Measurements from ENCODE around the gene TJAP1.
"Not testable (repeated sequence)": the region's sequence is repeated elsewhere in the genome, so short reads cannot be mapped to it uniquely, and the experiment has no call there.

Gene TJAP1

DNA sequence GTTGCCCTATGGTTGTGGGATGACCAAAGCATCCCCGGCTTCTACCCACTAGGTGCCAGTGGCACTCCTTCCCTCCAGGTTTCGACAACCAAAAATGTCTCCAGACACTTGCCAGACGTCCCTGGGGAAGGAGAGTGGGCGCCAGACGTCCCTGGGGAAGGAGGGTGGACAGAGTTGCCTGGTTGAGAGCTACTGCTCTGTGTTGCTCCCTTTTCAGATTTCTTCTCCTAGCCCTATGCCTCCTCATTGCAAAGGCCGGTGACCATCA is 19.7 kb downstream of the TJAP1 start:
- no peak overlapping the region for H3K27ac Mint-ChIP-seq
- no peaks in the 10 kb centered on the region for H3K9me3 Mint-ChIP-seq
- H3K4me1 Mint-ChIP-seq (ENCODE audit: low read depth), result peaks cover 6% of the 10 kb centered on the region
- DNase-seq (ENCODE audit: low spot score), result no peak
- H3K36me3 Mint-ChIP-seq (ENCODE audit: low read depth), result peaks cover 8% of the 10 kb centered on the region
- no peak overlapping the region for H3K4me3 Mint-ChIP-seq
- no peaks in the 10 kb centered on the region for H3K27me3 Mint-ChIP-seq (ENCODE audit: low read depth)

- Mint-ChIP-seq H3K27me3 (ENCODE audit: low read depth) (no peaks in the 10 kb centered on the region), H3K36me3 (ENCODE audit: low read depth) (peaks cover 8% of the 10 kb centered on the region), H3K27ac (no peak overlapping the region), H3K4me3 (no peak overlapping the region), H3K9me3 (no peaks in the 10 kb centered on the region), H3K4me1 (ENCODE audit: low read depth) (peaks cover 6% of the 10 kb centered on the region)
- no peak for DNase-seq (ENCODE audit: low spot score)
Measured at GRCh38 chr6:43497689-43498088, 20.3 kb downstream of the TJAP1 start.

GRCh38 chr6:43498291-43498690 is 20.9 kb downstream of the TJAP1 start:
- not testable (repeated sequence) for DNase-seq (ENCODE audit: low spot score); H3K4me1 Mint-ChIP-seq (ENCODE audit: low read depth); H3K27me3 Mint-ChIP-seq (ENCODE audit: low read depth); H3K9me3 Mint-ChIP-seq; H3K4me3 Mint-ChIP-seq; H3K36me3 Mint-ChIP-seq (ENCODE audit: low read depth); H3K27ac Mint-ChIP-seq

DNA sequence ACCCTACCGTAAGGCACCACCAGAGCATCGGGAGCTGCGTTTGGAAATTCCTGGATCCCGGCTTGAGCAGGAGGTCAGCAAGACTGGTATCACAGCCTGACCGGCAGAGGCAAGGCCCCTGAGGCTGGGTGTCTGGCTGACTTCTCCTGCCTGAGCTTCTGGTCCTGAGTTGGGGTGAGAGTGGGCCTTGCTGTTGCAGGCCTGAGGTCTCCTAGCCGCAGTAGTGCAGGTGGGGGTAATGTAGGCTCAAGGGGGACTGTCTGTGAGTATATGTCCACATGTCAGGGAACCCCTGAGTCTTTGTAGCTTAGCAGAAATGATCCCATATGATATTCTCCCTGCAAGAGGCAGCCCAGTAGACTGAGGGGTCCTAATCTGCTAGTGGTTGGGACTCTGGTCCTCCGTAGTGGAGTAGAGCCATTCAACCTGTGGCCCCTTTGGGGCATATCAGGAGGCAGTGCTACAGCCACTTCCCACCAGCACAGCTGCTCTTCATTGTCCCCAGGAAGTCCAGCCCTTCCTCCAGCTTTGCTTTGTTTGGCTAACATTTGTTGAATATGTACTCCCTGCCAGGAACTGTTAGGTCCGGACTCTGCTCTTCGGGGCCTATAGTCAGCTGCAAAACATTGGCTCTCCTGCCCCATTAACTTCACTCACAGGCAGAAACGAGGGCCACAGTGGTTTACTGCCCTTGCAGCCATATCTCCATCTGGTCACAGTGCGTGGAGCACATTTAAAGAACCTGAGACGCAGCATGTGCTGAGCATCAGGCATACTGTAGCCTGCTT is 21.9 kb downstream of the TJAP1 start:
- no peak overlapping the region for H3K27ac Mint-ChIP-seq
- no peak overlapping the region for H3K4me3 Mint-ChIP-seq

DNA sequence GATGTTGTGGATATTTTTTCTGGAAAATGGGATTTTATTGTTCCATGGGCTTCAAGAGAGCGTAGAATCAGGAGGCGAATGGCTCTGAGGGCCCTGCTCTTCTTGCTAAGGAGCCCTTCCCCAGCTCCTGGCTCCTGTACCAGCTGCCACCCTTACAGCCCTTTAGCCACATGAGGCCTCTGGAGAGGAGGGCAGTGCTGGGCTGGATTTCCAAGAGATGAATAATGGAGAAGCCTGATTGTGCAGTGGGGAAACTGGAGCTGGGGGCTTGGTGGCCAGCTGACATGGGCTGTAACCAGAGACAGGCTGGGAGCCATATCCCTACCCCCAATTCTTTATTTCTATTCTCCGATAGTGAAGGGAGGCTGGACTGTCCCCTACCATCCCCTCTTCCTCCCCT is 23.6 kb downstream of the TJAP1 start:
- no peak overlapping the region for H3K27ac Mint-ChIP-seq
- DNase-seq (ENCODE audit: low spot score), result no peak
- H3K9me3 Mint-ChIP-seq, result no peaks in the 10 kb centered on the region
- H3K27me3 Mint-ChIP-seq (ENCODE audit: low read depth), result no peaks in the 10 kb centered on the region
- H3K4me1 Mint-ChIP-seq (ENCODE audit: low read depth), result no peaks in the 10 kb centered on the region
- H3K36me3 Mint-ChIP-seq (ENCODE audit: low read depth), result peaks cover 16% of the 10 kb centered on the region
- H3K4me3 Mint-ChIP-seq, result no peak overlapping the region

More for the DNA sequence above, 21.9 kb downstream of the TJAP1 start:
- no peaks in the 10 kb centered on the region for H3K9me3 Mint-ChIP-seq
- peaks cover 6% of the 10 kb centered on the region for H3K4me1 Mint-ChIP-seq (ENCODE audit: low read depth)
- peaks cover 12% of the 10 kb centered on the region for H3K36me3 Mint-ChIP-seq (ENCODE audit: low read depth)
- no peaks in the 10 kb centered on the region for H3K27me3 Mint-ChIP-seq (ENCODE audit: low read depth)
- DNase-seq (ENCODE audit: low spot score), result no peak

GRCh38 chr6:43502666-43503065 is 25.3 kb downstream of the TJAP1 start:
- H3K36me3 Mint-ChIP-seq (ENCODE audit: low read depth), result peaks cover 21% of the 10 kb centered on the region
- no peak overlapping the region for H3K27ac Mint-ChIP-seq

GRCh38 chr6:43503443-43503842 is 26.1 kb downstream of the TJAP1 start:
- no peaks in the 10 kb centered on the region for H3K9me3 Mint-ChIP-seq
- no peak overlapping the region for H3K4me3 Mint-ChIP-seq
- peaks cover 3% of the 10 kb centered on the region for H3K4me1 Mint-ChIP-seq (ENCODE audit: low read depth)
- H3K27me3 Mint-ChIP-seq (ENCODE audit: low read depth), result peaks cover 10% of the 10 kb centered on the region
- DNase-seq (ENCODE audit: low spot score), result no peak
- H3K36me3 Mint-ChIP-seq (ENCODE audit: low read depth), result peaks cover 21% of the 10 kb centered on the region
- no peak overlapping the region for H3K27ac Mint-ChIP-seq

More at GRCh38 chr6:43502666-43503065, 25.3 kb downstream of the TJAP1 start:
- H3K4me1 Mint-ChIP-seq (ENCODE audit: low read depth), result peaks cover 3% of the 10 kb centered on the region
- no peaks in the 10 kb centered on the region for H3K9me3 Mint-ChIP-seq
- H3K27me3 Mint-ChIP-seq (ENCODE audit: low read depth), result peaks cover 3% of the 10 kb centered on the region
- no peak overlapping the region for H3K4me3 Mint-ChIP-seq
- DNase-seq (ENCODE audit: low spot score), result no peak

- Mint-ChIP-seq H3K27me3 (ENCODE audit: low read depth) (peaks cover 19% of the 10 kb centered on the region), H3K27ac (no peak overlapping the region), H3K4me3 (no peak overlapping the region), H3K9me3 (no peaks in the 10 kb centered on the region), H3K36me3 (ENCODE audit: low read depth) (peaks cover 19% of the 10 kb centered on the region), H3K4me1 (ENCODE audit: low read depth) (peaks cover 10% of the 10 kb centered on the region)
- DNase-seq (ENCODE audit: low spot score), result no peak
Measured at GRCh38 chr6:43504756-43505593, 27.6 kb downstream of the TJAP1 start.

DNA sequence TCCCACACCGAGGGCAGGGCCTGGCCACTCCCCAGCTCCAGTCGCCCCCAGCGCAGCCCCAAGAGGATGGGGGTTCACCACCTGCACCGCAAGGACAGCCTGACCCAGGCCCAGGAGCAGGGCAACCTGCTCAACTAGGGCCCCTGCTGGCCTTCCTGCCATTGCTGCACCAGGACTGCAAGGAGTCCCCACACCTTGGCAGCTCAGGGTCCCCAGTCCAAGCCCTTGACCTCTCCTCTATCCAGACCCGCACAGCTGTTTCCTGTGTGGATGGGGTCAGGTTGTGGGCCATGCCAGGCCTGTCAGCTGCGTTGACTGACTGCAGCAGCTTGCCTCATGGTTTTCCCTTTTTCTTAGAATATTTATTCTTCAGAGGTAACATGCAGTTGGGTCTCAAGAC is 28.3 kb downstream of the TJAP1 start:
- H3K27ac Mint-ChIP-seq, result no peak overlapping the region
- H3K9me3 Mint-ChIP-seq, result no peaks in the 10 kb centered on the region
- H3K36me3 Mint-ChIP-seq (ENCODE audit: low read depth), result peaks cover 19% of the 10 kb centered on the region
- no peak overlapping the region for H3K4me3 Mint-ChIP-seq
- peaks cover 10% of the 10 kb centered on the region for H3K4me1 Mint-ChIP-seq (ENCODE audit: low read depth)
- peaks cover 19% of the 10 kb centered on the region for H3K27me3 Mint-ChIP-seq (ENCODE audit: low read depth)
- no peak for DNase-seq (ENCODE audit: low spot score)

DNA sequence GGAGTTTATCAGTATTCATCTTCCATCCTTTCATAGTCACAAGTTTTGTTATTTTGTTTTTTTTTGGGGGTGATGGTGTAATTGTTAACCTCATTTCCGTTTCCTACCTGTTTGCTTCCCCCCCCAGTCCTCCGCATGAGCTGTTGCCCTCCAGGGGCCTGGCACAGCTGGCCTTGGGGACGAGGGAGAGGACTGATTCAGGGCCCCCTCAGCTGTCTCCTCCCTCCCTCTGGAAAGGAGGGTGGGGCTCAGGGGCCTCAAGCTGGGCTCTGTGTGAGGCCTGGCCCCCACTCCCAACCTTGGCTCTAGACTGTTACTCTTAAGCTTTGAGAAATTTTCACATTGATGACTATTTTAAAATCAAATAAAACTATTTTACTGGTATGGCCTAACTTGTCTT is 28.8 kb downstream of the TJAP1 start:
- Mint-ChIP-seq H3K4me1 (ENCODE audit: low read depth) (peaks cover 10% of the 10 kb centered on the region), H3K27me3 (ENCODE audit: low read depth) (peaks cover 19% of the 10 kb centered on the region), H3K4me3 (no peak overlapping the region), H3K36me3 (ENCODE audit: low read depth) (peaks cover 22% of the 10 kb centered on the region), H3K9me3 (no peaks in the 10 kb centered on the region), H3K27ac (peak overlapping the region; percentile 14)
- no peak for DNase-seq (ENCODE audit: low spot score)

- no peak overlapping the region for H3K4me3 Mint-ChIP-seq
Measured at GRCh38 chr6:43506667-43507471, 29.5 kb downstream of the TJAP1 start.

DNA sequence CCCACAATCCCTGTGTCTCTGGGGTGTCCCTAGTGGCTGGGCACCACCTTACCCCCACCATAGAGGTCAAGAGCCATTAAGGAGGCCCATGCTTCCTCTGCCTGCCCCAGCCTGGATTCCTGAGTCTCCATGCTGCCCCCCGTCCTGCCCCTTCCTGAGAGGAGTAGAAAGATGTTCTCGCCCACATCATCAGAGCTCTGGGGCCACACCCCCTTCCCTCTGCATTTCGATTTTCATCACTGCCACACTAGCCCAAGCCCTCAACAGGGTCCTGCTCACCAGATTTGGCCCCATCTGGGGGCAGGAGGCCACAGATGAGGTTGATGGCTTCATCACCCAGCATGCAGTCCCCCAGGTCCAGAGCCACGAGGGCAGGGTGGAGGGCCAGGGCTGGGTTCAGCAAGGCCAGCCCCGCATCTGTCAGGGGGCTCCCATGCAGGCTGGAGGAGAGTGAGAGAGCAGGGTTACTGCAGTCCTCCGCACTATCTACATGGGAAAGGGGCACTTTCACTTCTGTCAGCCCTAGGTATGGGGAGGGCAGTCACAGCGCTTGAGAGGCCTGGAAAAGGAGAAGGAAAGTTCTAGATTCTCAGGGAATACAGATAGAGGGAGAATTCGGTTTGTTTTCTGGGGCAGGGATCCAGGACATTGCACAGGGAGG is 31.2 kb downstream of the TJAP1 start:
- H3K36me3 Mint-ChIP-seq (ENCODE audit: low read depth), result peaks cover 36% of the 10 kb centered on the region
- H3K27ac Mint-ChIP-seq, result peak overlapping the region; percentile 52
- H3K4me1 Mint-ChIP-seq (ENCODE audit: low read depth), result peaks cover 15% of the 10 kb centered on the region

More at GRCh38 chr6:43506667-43507471, 29.5 kb downstream of the TJAP1 start:
- peak; percentile 71 for DNase-seq (ENCODE audit: low spot score)
- peak overlapping the region; percentile 49 for H3K27ac Mint-ChIP-seq
- peaks cover 12% of the 10 kb centered on the region for H3K4me1 Mint-ChIP-seq (ENCODE audit: low read depth)
- peaks cover 19% of the 10 kb centered on the region for H3K27me3 Mint-ChIP-seq (ENCODE audit: low read depth)
- H3K36me3 Mint-ChIP-seq (ENCODE audit: low read depth), result peaks cover 24% of the 10 kb centered on the region
- no peaks in the 10 kb centered on the region for H3K9me3 Mint-ChIP-seq

DNA sequence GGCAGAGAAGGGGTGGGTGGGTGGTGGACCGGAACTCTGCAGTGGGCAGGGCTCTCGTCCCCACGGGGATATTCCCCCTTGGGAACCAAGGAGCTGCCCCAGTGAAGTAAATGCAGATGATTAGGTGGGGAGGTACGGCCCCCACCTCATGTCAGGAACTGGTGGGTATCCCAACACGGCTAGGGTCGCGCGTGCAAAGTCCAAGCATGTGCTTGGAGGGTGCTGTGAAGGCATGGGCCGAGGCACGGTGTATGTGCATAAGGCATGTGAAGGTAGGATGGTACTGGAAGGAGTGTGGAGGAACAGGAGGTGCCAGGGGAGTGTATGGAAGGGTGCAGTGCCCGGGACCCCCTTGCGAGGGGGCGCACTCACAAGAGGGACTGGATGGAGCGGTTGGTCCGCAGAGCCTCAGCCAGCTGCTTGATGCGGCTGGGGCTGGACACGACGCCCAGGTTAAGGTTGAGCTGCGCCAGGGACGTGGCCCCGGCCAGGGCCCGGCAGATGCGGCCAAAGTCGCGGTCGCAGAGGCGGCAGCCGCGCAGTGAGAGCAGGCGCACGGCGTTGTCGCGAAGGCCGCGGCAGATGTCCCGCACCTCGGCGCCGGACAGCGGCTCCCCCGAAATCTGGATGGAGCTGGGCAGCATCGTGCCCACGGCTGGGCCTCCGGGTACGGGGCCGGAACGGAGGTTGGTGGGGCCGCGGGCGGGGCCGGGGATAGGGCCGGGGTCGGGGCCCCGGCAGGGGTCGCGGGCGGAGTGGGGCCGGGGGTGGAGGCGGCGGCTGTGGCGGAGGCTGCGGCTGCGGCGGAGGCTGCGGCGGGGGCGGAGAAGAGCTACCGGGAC is 32.0 kb downstream of the TJAP1 start:
- peaks cover 35% of the 10 kb centered on the region for H3K36me3 Mint-ChIP-seq (ENCODE audit: low read depth)
- peaks cover 19% of the 10 kb centered on the region for H3K27me3 Mint-ChIP-seq (ENCODE audit: low read depth)
- no peak for DNase-seq (ENCODE audit: low spot score)
- peak overlapping the region; percentile 87 for H3K27ac Mint-ChIP-seq
- H3K9me3 Mint-ChIP-seq, result no peaks in the 10 kb centered on the region
- peaks cover 16% of the 10 kb centered on the region for H3K4me1 Mint-ChIP-seq (ENCODE audit: low read depth)
- H3K4me3 Mint-ChIP-seq, result peak overlapping the region; percentile 90

More for the DNA sequence above, 31.2 kb downstream of the TJAP1 start:
- DNase-seq (ENCODE audit: low spot score), result no peak
- H3K27me3 Mint-ChIP-seq (ENCODE audit: low read depth), result peaks cover 19% of the 10 kb centered on the region
- peak overlapping the region; percentile 90 for H3K4me3 Mint-ChIP-seq
- H3K9me3 Mint-ChIP-seq, result no peaks in the 10 kb centered on the region
